ENCODE measurements around the gene TTC32. TPM values are rescaled to one million over a fixed set of nuclear protein-coding genes. Genes with fewer than 3 reads are reported as not detected.
"Not testable (repeated sequence)": the region's sequence is repeated elsewhere in the genome, so short reads cannot be mapped to it uniquely, and the experiment has no call there.

Gene TTC32
- total and polyA plus RNA-seq, 5 donors from 2014 or later: 24.7 to 40.6 (median 29.9) TPM

- peaks cover 4% of the 10 kb centered on the region for H3K27me3 Mint-ChIP-seq
- no peaks in the 10 kb centered on the region for H3K9me3 Mint-ChIP-seq
- H3K27me3 ChIP-seq (ENCODE audit: control insufficient read depth, insufficient read depth, low read length): no peaks in the 10 kb centered on the region
- no peak for DNase-seq
- H3K36me3 Mint-ChIP-seq: peaks cover 11% of the 10 kb centered on the region
- ATAC-seq (ENCODE audit: low read depth in 2 of 2): no peak
- H3K4me1 Mint-ChIP-seq: peaks cover 33 to 64% (median 52%) of the 10 kb centered on the region in 4 donors
- H3K36me3 ChIP-seq (ENCODE audit: control insufficient read depth, insufficient read depth, low read length): peaks cover 8% of the 10 kb centered on the region
- H3K27ac ChIP-seq (ENCODE audit: insufficient read depth, low read length, poor library complexity, severe bottlenecking): no peak overlapping the region
- no peaks in the 10 kb centered on the region for H3K9me3 ChIP-seq (ENCODE audit: control insufficient read depth in 2 of 2, low read length in 2 of 2)
- H3K4me3 Mint-ChIP-seq: peak overlapping the region; percentile 41 to 58 (median 52)
- H3K27ac Mint-ChIP-seq: peak overlapping the region in 1 of 3 donors; percentile 55
- peak overlapping the region; percentile 14 for H3K4me3 ChIP-seq (ENCODE audit: low read depth, low read length)
- H3K4me1 ChIP-seq (ENCODE audit: control insufficient read depth, insufficient read depth, low read length, poor library complexity, severe bottlenecking): peaks cover 46% of the 10 kb centered on the region
Measured at GRCh38 chr2:19897623-19898245, 4.0 kb downstream of the TTC32 start.

- DNase-seq (no peak), ATAC-seq (ENCODE audit: low read depth in 2 of 2) (no peak)
- H3K4me1 Mint-ChIP-seq: peaks cover 34 to 67% (median 48%) of the 10 kb centered on the region in 4 donors
- no peaks in the 10 kb centered on the region for H3K27me3 Mint-ChIP-seq
- peak overlapping the region in 2 of 4 donors; percentile 10 to 57 for H3K4me3 Mint-ChIP-seq
- H3K27ac ChIP-seq (ENCODE audit: insufficient read depth, low read length, poor library complexity, severe bottlenecking): no peak overlapping the region
- no peaks in the 10 kb centered on the region for H3K27me3 ChIP-seq (ENCODE audit: control insufficient read depth, insufficient read depth, low read length)
- H3K4me3 ChIP-seq (ENCODE audit: low read depth, low read length): peak overlapping the region; percentile 17
- peaks cover 19% of the 10 kb centered on the region for H3K36me3 Mint-ChIP-seq
- peaks cover 35% of the 10 kb centered on the region for H3K4me1 ChIP-seq (ENCODE audit: control insufficient read depth, insufficient read depth, low read length, poor library complexity, severe bottlenecking)
- peaks cover 8% of the 10 kb centered on the region for H3K36me3 ChIP-seq (ENCODE audit: control insufficient read depth, insufficient read depth, low read length)
- H3K9me3 ChIP-seq (ENCODE audit: control insufficient read depth in 2 of 2, low read length in 2 of 2): no peaks in the 10 kb centered on the region
- peak overlapping the region in 2 of 3 donors; percentile 59 to 72 for H3K27ac Mint-ChIP-seq
- H3K9me3 Mint-ChIP-seq: no peaks in the 10 kb centered on the region
Measured at GRCh38 chr2:19895535-19895934, 6.2 kb downstream of the TTC32 start.

- Mint-ChIP-seq H3K9me3 (no peaks in the 10 kb centered on the region), H3K27ac (no peak overlapping the region), H3K4me1 (peaks cover 39 to 69% (median 43%) of the 10 kb centered on the region in 4 donors), H3K4me3 (peak overlapping the region in 1 of 4 donors; percentile 32), H3K27me3 (no peaks in the 10 kb centered on the region), H3K36me3 (peaks cover 24% of the 10 kb centered on the region)
- Histone ChIP-seq H3K27ac (ENCODE audit: insufficient read depth, low read length, poor library complexity, severe bottlenecking) (no peak overlapping the region), H3K36me3 (ENCODE audit: control insufficient read depth, insufficient read depth, low read length) (peaks cover 8% of the 10 kb centered on the region), H3K9me3 (ENCODE audit: control insufficient read depth in 2 of 2, low read length in 2 of 2) (no peaks in the 10 kb centered on the region), H3K4me3 (ENCODE audit: low read depth, low read length) (peak overlapping the region; percentile 27), H3K4me1 (ENCODE audit: control insufficient read depth, insufficient read depth, low read length, poor library complexity, severe bottlenecking) (peaks cover 25% of the 10 kb centered on the region), H3K27me3 (ENCODE audit: control insufficient read depth, insufficient read depth, low read length) (no peaks in the 10 kb centered on the region)
- DNase-seq (no peak), ATAC-seq (ENCODE audit: low read depth in 2 of 2) (no peak)
Measured at GRCh38 chr2:19894134-19894792, 7.5 kb downstream of the TTC32 start.

GRCh38 chr2:19893520-19894133 is 8.2 kb downstream of the TTC32 start:
- peaks cover 8% of the 10 kb centered on the region for H3K36me3 ChIP-seq (ENCODE audit: control insufficient read depth, insufficient read depth, low read length)
- H3K4me3 ChIP-seq (ENCODE audit: low read depth, low read length): no peak overlapping the region
- Mint-ChIP-seq H3K9me3 (no peaks in the 10 kb centered on the region), H3K27ac (no peak overlapping the region), H3K27me3 (no peaks in the 10 kb centered on the region), H3K36me3 (peaks cover 24% of the 10 kb centered on the region), H3K4me1 (peaks cover 34 to 64% (median 43%) of the 10 kb centered on the region in 4 donors), H3K4me3 (no peak overlapping the region)
- peaks cover 20% of the 10 kb centered on the region for H3K4me1 ChIP-seq (ENCODE audit: control insufficient read depth, insufficient read depth, low read length, poor library complexity, severe bottlenecking)
- no peaks in the 10 kb centered on the region for H3K9me3 ChIP-seq (ENCODE audit: control insufficient read depth in 2 of 2, low read length in 2 of 2)
- H3K27me3 ChIP-seq (ENCODE audit: control insufficient read depth, insufficient read depth, low read length): no peaks in the 10 kb centered on the region
- ATAC-seq (ENCODE audit: low read depth in 2 of 2) (no peak), DNase-seq (peak in 1 of 3 donors; percentile 20)
- H3K27ac ChIP-seq (ENCODE audit: insufficient read depth, low read length, poor library complexity, severe bottlenecking): no peak overlapping the region

GRCh38 chr2:19891971-19892370 is 9.8 kb downstream of the TTC32 start:
- not testable (repeated sequence) for H3K27me3 Mint-ChIP-seq; ATAC-seq (ENCODE audit: low read depth in 2 of 2); H3K27ac Mint-ChIP-seq; H3K4me3 ChIP-seq (ENCODE audit: low read depth, low read length); H3K4me1 ChIP-seq (ENCODE audit: control insufficient read depth, insufficient read depth, low read length, poor library complexity, severe bottlenecking); DNase-seq; H3K27me3 ChIP-seq (ENCODE audit: control insufficient read depth, insufficient read depth, low read length); H3K4me3 Mint-ChIP-seq; H3K36me3 ChIP-seq (ENCODE audit: control insufficient read depth, insufficient read depth, low read length); H3K27ac ChIP-seq (ENCODE audit: insufficient read depth, low read length, poor library complexity, severe bottlenecking); H3K9me3 ChIP-seq (ENCODE audit: control insufficient read depth in 2 of 2, low read length in 2 of 2); H3K9me3 Mint-ChIP-seq
- Mint-ChIP-seq H3K36me3 (peaks cover 18% of the 10 kb centered on the region), H3K4me1 (peaks cover 22 to 50% (median 35%) of the 10 kb centered on the region in 4 donors)

DNA sequence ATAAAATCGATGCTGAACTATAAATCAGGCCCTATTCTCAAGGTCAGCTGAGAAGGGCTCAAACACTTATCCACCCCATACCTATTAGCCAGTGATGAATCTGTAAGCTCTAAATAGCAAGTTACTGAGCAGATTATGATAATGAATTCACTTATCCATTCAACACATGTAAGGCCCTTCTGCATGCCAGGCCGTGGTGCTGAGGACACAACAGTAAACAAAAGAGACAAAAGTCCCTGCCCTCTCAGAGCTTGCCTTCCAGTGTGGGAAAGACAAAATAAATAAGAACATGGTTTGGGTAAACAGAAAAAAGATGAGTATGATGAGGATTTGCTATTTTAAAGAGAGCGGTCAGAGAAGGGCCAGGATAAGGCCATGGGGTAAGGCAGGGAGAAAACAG is 11.7 kb downstream of the TTC32 start:
- peaks cover 13% of the 10 kb centered on the region for H3K36me3 Mint-ChIP-seq
- H3K4me1 Mint-ChIP-seq: peaks cover 11 to 37% (median 26%) of the 10 kb centered on the region in 4 donors
- Histone ChIP-seq H3K4me1 (ENCODE audit: control insufficient read depth, insufficient read depth, low read length, poor library complexity, severe bottlenecking) (no peaks in the 10 kb centered on the region), H3K9me3 (ENCODE audit: control insufficient read depth in 2 of 2, low read length in 2 of 2) (no peaks in the 10 kb centered on the region), H3K4me3 (ENCODE audit: low read depth, low read length) (no peak overlapping the region), H3K27ac (ENCODE audit: insufficient read depth, low read length, poor library complexity, severe bottlenecking) (no peak overlapping the region), H3K36me3 (ENCODE audit: control insufficient read depth, insufficient read depth, low read length) (no peaks in the 10 kb centered on the region), H3K27me3 (ENCODE audit: control insufficient read depth, insufficient read depth, low read length) (no peaks in the 10 kb centered on the region)
- DNase-seq (no peak), ATAC-seq (ENCODE audit: low read depth in 2 of 2) (no peak)
- no peaks in the 10 kb centered on the region for H3K9me3 Mint-ChIP-seq
- H3K27me3 Mint-ChIP-seq: no peaks in the 10 kb centered on the region
- H3K4me3 Mint-ChIP-seq: no peak overlapping the region
- peak overlapping the region in 1 of 3 donors; percentile 76 for H3K27ac Mint-ChIP-seq

DNA sequence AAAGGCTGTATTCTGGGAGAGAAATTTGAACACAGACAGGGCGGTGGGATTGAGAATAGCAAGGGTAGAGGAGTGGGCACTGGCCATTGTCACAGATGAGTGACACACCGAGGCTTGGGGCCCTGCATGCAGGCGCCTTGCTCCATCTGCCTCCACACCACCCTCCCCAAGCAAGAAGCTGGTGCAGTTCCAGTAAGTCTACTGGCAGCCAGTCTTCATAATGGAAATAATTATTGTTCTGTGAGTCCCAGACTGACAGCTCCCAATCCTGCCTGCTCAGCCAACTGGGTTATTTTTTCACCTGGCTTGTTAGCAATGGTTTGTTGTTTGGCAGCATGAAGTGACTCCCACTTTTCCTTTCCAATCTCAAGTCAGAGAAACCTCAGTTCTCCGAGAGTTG is 13.0 kb downstream of the TTC32 start:
- DNase-seq: no peak
- Histone ChIP-seq H3K27me3 (ENCODE audit: control insufficient read depth, insufficient read depth, low read length) (no peaks in the 10 kb centered on the region), H3K4me1 (ENCODE audit: control insufficient read depth, insufficient read depth, low read length, poor library complexity, severe bottlenecking) (no peaks in the 10 kb centered on the region), H3K27ac (ENCODE audit: insufficient read depth, low read length, poor library complexity, severe bottlenecking) (no peak overlapping the region), H3K4me3 (ENCODE audit: low read depth, low read length) (no peak overlapping the region), H3K9me3 (ENCODE audit: control insufficient read depth in 2 of 2, low read length in 2 of 2) (no peaks in the 10 kb centered on the region), H3K36me3 (ENCODE audit: control insufficient read depth, insufficient read depth, low read length) (no peaks in the 10 kb centered on the region)
- peak overlapping the region in 1 of 3 donors; percentile 36 for H3K27ac Mint-ChIP-seq
- H3K4me3 Mint-ChIP-seq: no peak overlapping the region
- H3K36me3 Mint-ChIP-seq: peaks cover 13% of the 10 kb centered on the region
- no peaks in the 10 kb centered on the region for H3K9me3 Mint-ChIP-seq
- ATAC-seq (ENCODE audit: low read depth in 2 of 2): no peak
- H3K27me3 Mint-ChIP-seq: no peaks in the 10 kb centered on the region
- peaks cover 0 to 27% (median 15%) of the 10 kb centered on the region in 4 donors for H3K4me1 Mint-ChIP-seq
